Bone marrow (tissue), 2 donors: Measurements from ENCODE around the gene TCP11X1.
"Not testable (repeated sequence)": the region's sequence is repeated elsewhere in the genome, so short reads cannot be mapped to it uniquely, and the experiment has no call there.

ENCODE experiments used
- DNase-seq, 2 donors: peaks; one replicate each; lab custom pipeline; 2025; lab: John Stamatoyannopoulos, UW

The TCP11X1 gene

GRCh38 chrX:102214986-102215385 is at the start of gene TCP11X1:
Gene TCP11X1 (plus strand): TSS chrX:102215301.
- not testable (repeated sequence) for DNase-seq

GRCh38 chrX:102185967-102186720 is 29.0 kb upstream of the TCP11X1 start:
- DNase-seq = no peak

GRCh38 chrX:102207940-102208339 is 7.2 kb upstream of the TCP11X1 start:
- not testable (repeated sequence) for DNase-seq

GRCh38 chrX:102216497-102216896 is 1.4 kb downstream of the TCP11X1 start:
- DNase-seq = not testable (repeated sequence)

- not testable (repeated sequence) for DNase-seq
Observed at GRCh38 chrX:102235678-102236077, 20.6 kb downstream of the TCP11X1 start.

GRCh38 chrX:102240265-102240664 is 25.2 kb downstream of the TCP11X1 start:
- not testable (repeated sequence) for DNase-seq

GRCh38 chrX:102246893-102247292 is 31.8 kb downstream of the TCP11X1 start, which contains the start of gene NXF2:
Gene NXF2 (plus strand): TSS chrX:102247167. CDS start chrX:102307079, 59,912 bp downstream.
- DNase-seq = not testable (repeated sequence)

- DNase-seq = not testable (repeated sequence)
Observed at GRCh38 chrX:102272231-102272630, 57.1 kb downstream of the TCP11X1 start.
